GM12878 (cell line): Measurements from ENCODE around the gene SLC25A45. TPM values are rescaled to one million over a fixed set of nuclear protein-coding genes. Genes with fewer than 3 reads are reported as not detected.

ENCODE experiments used
- ATAC-seq: fragments of 200-7000 bp; cut with Tn5 transposase; 3 replicates; pipeline ENCODE4 v1.9.1; 2020; ENCODE audit warnings: mild to moderate bottlenecking, moderate library complexity
- BruUV-seq: library from RNA; stranded (reverse); fragments of 400-500 nt; replicated peaks from 2 replicates; lab custom pipeline; 2021; lab: Mats Ljungman, UMichigan
- CTCF ChIA-PET: fragments of 300-600 bp; sonication (Branson Sonifier 250); formaldehyde crosslinking; extraction: SDS; loops from one replicate; lab custom pipeline; 2021; ENCODE audit warnings: inconsistent platforms; lab: Yijun Ruan, JAX
- POLR2A ChIA-PET: fragments of 350-600 bp; formaldehyde crosslinking; extraction: SDS; loops from one replicate; lab custom pipeline; 2021; ENCODE audit warnings: inconsistent platforms; lab: Charles Lee
- RAD21 ChIA-PET: fragments of 300-600 bp; sonication (Branson Sonifier 250); formaldehyde crosslinking; loops from one replicate; lab custom pipeline; 2023; ENCODE audit warnings: antibody characterized with exemption; ENCODE audit not compliant: unreplicated experiment; lab: Charles Lee
- SMC1A ChIA-PET: fragments of 300-600 bp; sonication (Branson Sonifier 250); formaldehyde crosslinking; loops from one replicate; lab custom pipeline; 2023; ENCODE audit not compliant: unreplicated experiment, uncharacterized antibody; lab: Charles Lee
- DNase-seq: peaks from one replicate; pipeline ENCODE4 v3.0.0-alpha.2; 2011; ENCODE audit warnings: low read depth, low spot score
- FAIRE-seq: peaks from 3 replicates; lab custom pipeline; 2011; peaks lifted over from hg19 to GRCh38; lab: Jason Lieb, UNC
- H2AFZ ChIP-seq: 2 replicates; pipeline ENCODE4 v1.6.0; 2011; ENCODE audit warnings: low read depth, low read length, control low read depth; ENCODE audit not compliant: control insufficient read depth
- H3K27ac ChIP-seq: 2 replicates; pipeline ENCODE4 v1.5.1; 2011; ENCODE audit warnings: control low read depth; ENCODE audit not compliant: control insufficient read depth, insufficient read depth
- H3K27me3 ChIP-seq, 2 experiments: replicated peaks in 1 of 2; 2 replicates each; pipeline versions ENCODE4 v1.6.0 to v1.6.1; 2011; ENCODE audit warnings: low read length in 1 of 2; ENCODE audit not compliant: control insufficient read depth in 2 of 2, insufficient read depth in 2 of 2
- H3K36me3 ChIP-seq, 2 experiments: 2 replicates each; pipeline ENCODE4 v1.5.1; 2011; ENCODE audit warnings: low read length in 1 of 2; ENCODE audit not compliant: control insufficient read depth in 2 of 2, insufficient read depth in 2 of 2
- H3K4me1 ChIP-seq: 2 replicates; pipeline ENCODE4 v1.6.1; 2011; ENCODE audit warnings: mild to moderate bottlenecking, low read length, moderate library complexity, mixed read lengths; ENCODE audit not compliant: control insufficient read depth, insufficient read depth
- H3K4me2 ChIP-seq: 2 replicates; pipeline ENCODE4 v1.6.0; 2011; ENCODE audit warnings: control low read depth; ENCODE audit not compliant: control insufficient read depth, insufficient read depth
- H3K4me3 ChIP-seq: fragments of 200-600 bp; sonication (generic); 2 replicates; pipeline ENCODE4 v1.5.1; 2016
- H3K79me2 ChIP-seq: 2 replicates; pipeline ENCODE4 v1.6.0; 2011; ENCODE audit warnings: low read length; ENCODE audit not compliant: control insufficient read depth, insufficient read depth
- H3K9ac ChIP-seq: 2 replicates; pipeline ENCODE4 v1.8.0; 2011; ENCODE audit warnings: low read length, control low read depth, mixed read lengths; ENCODE audit not compliant: control insufficient read depth, insufficient read depth
- H3K9me3 ChIP-seq: replicated peaks from 3 replicates; pipeline ENCODE4 v1.5.1; 2011; ENCODE audit warnings: mild to moderate bottlenecking, low read length; ENCODE audit not compliant: control insufficient read depth, insufficient read depth
- H4K20me1 ChIP-seq: 2 replicates; pipeline ENCODE4 v1.6.0; 2011; ENCODE audit not compliant: control insufficient read depth, insufficient read depth
- MEF2A ChIP-seq: IDR thresholded peaks from 2 replicates; pipeline ENCODE4 v1.6.1; 2011; ENCODE audit warnings: low read depth, mild to moderate bottlenecking, low read length, moderate library complexity; ENCODE audit not compliant: insufficient read depth
- WGBS: methylation state at CpG from one replicate; pipeline ENCODE4 v1.1.6; 2016; ENCODE audit warnings: low lambda C conversion rate; ENCODE audit not compliant: insufficient replicate concordance, insufficient coverage; ENCODE audit errors: missing lambda C conversion rate; 5-methylcytosine and 5-hydroxymethylcytosine counted together
- in situ Hi-C: fragments of 300-500 bp; cut with MboI; formaldehyde crosslinking; loops from 9 replicates; pipeline ENCODE4 v1.14.3; 2018; ENCODE audit warnings: mixed read lengths
- intact Hi-C: fragments of 100-400 bp; cut with micrococcal nuclease; formaldehyde crosslinking; loops from one replicate; pipeline ENCODE4 v1.14.2; 2022; ENCODE audit not compliant: unreplicated experiment
- polyA plus RNA-seq, 11 experiments: library from polyadenylated mRNA; depleted of rRNA in 4 of 11; unstranded in 6 of 11; stranded (reverse) in 5 of 11; fragments of >200 nt; fragmentation: Nextera tagmentation in 4 of 11; fragmentation: Illumina TruSeq in 1 of 11; extraction: Ambion mirVana in 4 of 11; extraction: Trizol in 1 of 11; gene quantifications; 1 replicate in 1 of 11; 2 replicates in 10 of 11; pipeline versions ENCODE4 v1.2.1 to v1.2.3, GENCODE V29; 2011 to 2016; ENCODE audit warnings: inconsistent platforms in 2 of 11, missing spikeins in 2 of 11, low read depth in 1 of 11
- total RNA-seq, 4 experiments: library from RNA; depleted of rRNA in 3 of 4; stranded (reverse); fragments of >200 nt in 3 of 4; fragmentation: Illumina TruSeq in 1 of 4; extraction: Trizol in 1 of 4; gene quantifications; 2 replicates each; pipeline versions ENCODE4 v1.2.1 to v1.2.3, GENCODE V29; 2013 to 2021
- TF ChIP-seq, protein P1 (sequence below): IDR thresholded peaks from 2 replicates; pipeline ENCODE4 v1.6.1; 2012; ENCODE audit warnings: mild to moderate bottlenecking, low read depth, low read length

Gene SLC25A45
- total and polyA plus RNA-seq, 10 of the 15 experiments (the other 5 are each of a cell fraction or from before 2014, with no cell fraction given): 4.1 to 35.2 (median 20.3) TPM

- no peak for TF ChIP-seq MEF2A
- TF ChIP-seq, protein P1, sequence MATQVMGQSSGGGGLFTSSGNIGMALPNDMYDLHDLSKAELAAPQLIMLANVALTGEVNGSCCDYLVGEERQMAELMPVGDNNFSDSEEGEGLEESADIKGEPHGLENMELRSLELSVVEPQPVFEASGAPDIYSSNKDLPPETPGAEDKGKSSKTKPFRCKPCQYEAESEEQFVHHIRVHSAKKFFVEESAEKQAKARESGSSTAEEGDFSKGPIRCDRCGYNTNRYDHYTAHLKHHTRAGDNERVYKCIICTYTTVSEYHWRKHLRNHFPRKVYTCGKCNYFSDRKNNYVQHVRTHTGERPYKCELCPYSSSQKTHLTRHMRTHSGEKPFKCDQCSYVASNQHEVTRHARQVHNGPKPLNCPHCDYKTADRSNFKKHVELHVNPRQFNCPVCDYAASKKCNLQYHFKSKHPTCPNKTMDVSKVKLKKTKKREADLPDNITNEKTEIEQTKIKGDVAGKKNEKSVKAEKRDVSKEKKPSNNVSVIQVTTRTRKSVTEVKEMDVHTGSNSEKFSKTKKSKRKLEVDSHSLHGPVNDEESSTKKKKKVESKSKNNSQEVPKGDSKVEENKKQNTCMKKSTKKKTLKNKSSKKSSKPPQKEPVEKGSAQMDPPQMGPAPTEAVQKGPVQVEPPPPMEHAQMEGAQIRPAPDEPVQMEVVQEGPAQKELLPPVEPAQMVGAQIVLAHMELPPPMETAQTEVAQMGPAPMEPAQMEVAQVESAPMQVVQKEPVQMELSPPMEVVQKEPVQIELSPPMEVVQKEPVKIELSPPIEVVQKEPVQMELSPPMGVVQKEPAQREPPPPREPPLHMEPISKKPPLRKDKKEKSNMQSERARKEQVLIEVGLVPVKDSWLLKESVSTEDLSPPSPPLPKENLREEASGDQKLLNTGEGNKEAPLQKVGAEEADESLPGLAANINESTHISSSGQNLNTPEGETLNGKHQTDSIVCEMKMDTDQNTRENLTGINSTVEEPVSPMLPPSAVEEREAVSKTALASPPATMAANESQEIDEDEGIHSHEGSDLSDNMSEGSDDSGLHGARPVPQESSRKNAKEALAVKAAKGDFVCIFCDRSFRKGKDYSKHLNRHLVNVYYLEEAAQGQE: no peak
- H3K79me2 ChIP-seq: peaks cover 19% of the 10 kb centered on the region
- ChIA-PET POLR2A (interaction anchor here (0.5 to 2.6 kb wide), 11 partner anchors 8 to 959 kb away, joined by 3 to 11 read pairs (median 6); partner anchors contain the start of genes POLA2 and YIF1A), SMC1A (interaction anchor here (0.6 to 6.6 kb wide), 15 partner anchors 14 to 482 kb away, joined by 3 to 64 read pairs (median 4); no protein-coding TSS in a partner anchor), RAD21 (interaction anchor here (0.6 to 3.3 kb wide), 14 partner anchors 15 to 482 kb away, joined by 3 to 53 read pairs (median 6); partner anchors contain the start of genes CDC42EP2 and POLA2), CTCF (interaction anchor here (0.6 to 9.3 kb wide), 43 partner anchors 7 to 957 kb away, joined by 3 to 261 read pairs (median 5); partner anchors contain the start of genes CAPN1, CDC42EP2, FAM89B and POLA2)
- no peak for DNase-seq
- no peak overlapping the region for H3K27ac ChIP-seq
- H3K36me3 ChIP-seq: no peaks in the 10 kb centered on the region
- H3K9me3 ChIP-seq: no peaks in the 10 kb centered on the region
- no TSS peak for BruUV-seq
- H3K4me2 ChIP-seq: no peak overlapping the region
- H3K27me3 ChIP-seq: no peaks in the 10 kb centered on the region
- 50% methylated on average over 7 of the region's 7 CpGs for WGBS
- in situ Hi-C loops: no loop called here
- H3K4me1 ChIP-seq: peaks cover 8% of the 10 kb centered on the region; the same call in 1 of the 2 replicates
- FAIRE-seq: no peak
- intact Hi-C loops: loop anchor here (1.0 to 10.0 kb wide), 3 partner anchors 55 to 216 kb away; partner anchors contain the start of genes POLA2, TM7SF2 and ZNHIT2
- H4K20me1 ChIP-seq: no peaks in the 10 kb centered on the region
- no peak overlapping the region for H3K4me3 ChIP-seq
- peak overlapping the region; percentile 11; the same call in 1 of the 2 replicates for H2AFZ ChIP-seq
- ATAC-seq: no peak
- no peak overlapping the region for H3K9ac ChIP-seq
These were observed 51.9 kb downstream of the SLC25A45 start for GRCh38 chr11:65330544-65330943.
